ENCODE data around the gene TBC1D30. TPM values are rescaled to one million over a fixed set of nuclear protein-coding genes. Genes with fewer than 3 reads are reported as not detected.

The TBC1D30 gene
- total RNA-seq, 1 experiment from 2014 or later: 8.6 TPM

GRCh38 chr12:64814432-64814831 is 10.0 kb upstream of the TBC1D30 start:
- H3K4me2 ChIP-seq: no peak overlapping the region
- peaks cover 56% of the 10 kb centered on the region for H3K4me1 ChIP-seq (replicated peaks; ENCODE audit: insufficient read depth)
- no TSS peak for BruUV-seq (replicated peaks)
- DNase-seq: no peak
- no peaks in the 10 kb centered on the region for H3K36me3 ChIP-seq (ENCODE audit: low read depth)
- peaks cover 37% of the 10 kb centered on the region for H3F3A ChIP-seq (ENCODE audit: insufficient read depth, low read depth)
- ChIA-PET POLR2A (ENCODE audit: unreplicated experiment) (no interaction called here), CTCF (interaction anchor here (0.6 kb wide), 1 partner anchor 983 kb away, joined by 3 read pairs; no protein-coding TSS in a partner anchor)
- intact Hi-C loops (cut with micrococcal nuclease; ENCODE audit: unreplicated experiment): no loop called here
- TF ChIP-seq EZH2 (IDR thresholded peaks at IDR 0.05; ENCODE audit: low read depth): no peak
- TF ChIP-seq CTCF (conservative IDR thresholded peaks at IDR 0.05): no peak
- no peak overlapping the region for H2AFZ ChIP-seq
- no peaks in the 10 kb centered on the region for H4K20me1 ChIP-seq (ENCODE audit: insufficient read depth)
- peaks cover 15% of the 10 kb centered on the region; the same call in 1 of the 2 replicates for H3K79me2 ChIP-seq (ENCODE audit: low read depth)
- H3K9me3 ChIP-seq (ENCODE audit: insufficient read depth, low read depth): no peaks in the 10 kb centered on the region; the same call in 1 of the 2 replicates
- H3K27me3 ChIP-seq (ENCODE audit: insufficient read depth, low read depth): no peaks in the 10 kb centered on the region
- no peak overlapping the region for H3K27ac ChIP-seq
- H3K9me2 ChIP-seq (ENCODE audit: insufficient read depth): no peaks in the 10 kb centered on the region
- H3K4me3 ChIP-seq: no peak overlapping the region

GRCh38 chr12:64819816-64820402 is 4.5 kb upstream of the TBC1D30 start:
- no peak overlapping the region for H3K27ac ChIP-seq
- no peaks in the 10 kb centered on the region for H4K20me1 ChIP-seq (ENCODE audit: insufficient read depth)
- H3K4me3 ChIP-seq: no peak overlapping the region
- no peaks in the 10 kb centered on the region for H3K27me3 ChIP-seq (ENCODE audit: insufficient read depth, low read depth)
- ChIA-PET CTCF (no interaction called here), POLR2A (ENCODE audit: unreplicated experiment) (no interaction called here)
- H2AFZ ChIP-seq: no peak overlapping the region
- intact Hi-C loops (cut with micrococcal nuclease; ENCODE audit: unreplicated experiment): no loop called here
- no TSS peak for BruUV-seq (replicated peaks)
- H3F3A ChIP-seq (ENCODE audit: insufficient read depth, low read depth): peaks cover 21% of the 10 kb centered on the region; the same call in 1 of the 2 replicates
- DNase-seq: no peak
- H3K79me2 ChIP-seq (ENCODE audit: low read depth): no peaks in the 10 kb centered on the region
- H3K4me2 ChIP-seq: no peak overlapping the region
- no peaks in the 10 kb centered on the region for H3K9me3 ChIP-seq (ENCODE audit: insufficient read depth, low read depth)
- H3K4me1 ChIP-seq (replicated peaks; ENCODE audit: insufficient read depth): peaks cover 25% of the 10 kb centered on the region
- no peaks in the 10 kb centered on the region for H3K9me2 ChIP-seq (ENCODE audit: insufficient read depth)
- TF ChIP-seq EZH2 (IDR thresholded peaks at IDR 0.05; ENCODE audit: low read depth): no peak
- TF ChIP-seq CTCF (conservative IDR thresholded peaks at IDR 0.05): no peak
- no peaks in the 10 kb centered on the region for H3K36me3 ChIP-seq (ENCODE audit: low read depth)

GRCh38 chr12:64820593-64820992 is 3.9 kb upstream of the TBC1D30 start:
- H2AFZ ChIP-seq: no peak overlapping the region
- no peaks in the 10 kb centered on the region for H3K36me3 ChIP-seq (ENCODE audit: low read depth)
- H3F3A ChIP-seq (ENCODE audit: insufficient read depth, low read depth): peaks cover 21% of the 10 kb centered on the region; the same call in 1 of the 2 replicates
- H3K9me3 ChIP-seq (ENCODE audit: insufficient read depth, low read depth): no peaks in the 10 kb centered on the region
- H3K9me2 ChIP-seq (ENCODE audit: insufficient read depth): no peaks in the 10 kb centered on the region
- intact Hi-C loops (cut with micrococcal nuclease; ENCODE audit: unreplicated experiment): no loop called here
- H4K20me1 ChIP-seq (ENCODE audit: insufficient read depth): no peaks in the 10 kb centered on the region
- H3K4me2 ChIP-seq: no peak overlapping the region
- H3K79me2 ChIP-seq (ENCODE audit: low read depth): no peaks in the 10 kb centered on the region
- no TSS peak for BruUV-seq (replicated peaks)
- no peaks in the 10 kb centered on the region for H3K27me3 ChIP-seq (ENCODE audit: insufficient read depth, low read depth)
- no peak for DNase-seq
- TF ChIP-seq EZH2 (IDR thresholded peaks at IDR 0.05; ENCODE audit: low read depth): no peak
- TF ChIP-seq CTCF (conservative IDR thresholded peaks at IDR 0.05): no peak
- POLR2A ChIA-PET (ENCODE audit: unreplicated experiment): no interaction called here
- no peak overlapping the region for H3K4me3 ChIP-seq
- peaks cover 25% of the 10 kb centered on the region for H3K4me1 ChIP-seq (replicated peaks; ENCODE audit: insufficient read depth)
- no peak overlapping the region for H3K27ac ChIP-seq
- CTCF ChIA-PET: no interaction called here

Data from PC-9 (cell line).